H1 (cell line): ENCODE results near the gene ACTG2. TPM values are rescaled to one million over a fixed set of nuclear protein-coding genes. Genes with fewer than 3 reads are reported as not detected.

ENCODE experiments used
- CTCF ChIA-PET: fragments of 300-600 bp; sonication (Branson Sonifier 250); formaldehyde crosslinking; loops from one replicate; lab custom pipeline; 2021; ENCODE audit not compliant: partially characterized antibody; lab: Charles Lee
- POLR2A ChIA-PET: fragments of 300-600 bp; sonication (Branson Sonifier 250); formaldehyde crosslinking; loops from one replicate; lab custom pipeline; 2021; ENCODE audit warnings: inconsistent platforms; ENCODE audit not compliant: partially characterized antibody; lab: Charles Lee
- DNase-seq, 2 experiments: peaks; one replicate each; pipeline versions ENCODE4 v3.0.0 to v3.0.0-alpha.2; 2010 to 2022; ENCODE audit warnings: low spot score in 2 of 2, low read depth in 1 of 2, mixed read lengths in 1 of 2
- FAIRE-seq: peaks from 2 replicates; lab custom pipeline; 2011; peaks lifted over from hg19 to GRCh38; lab: Jason Lieb, UNC
- H2AFZ ChIP-seq: 2 replicates; pipeline ENCODE4 v1.8.1; 2012; ENCODE audit warnings: low read length, inconsistent platforms
- H2AK5ac ChIP-seq: 2 replicates; pipeline ENCODE4 v1.6.1; 2013; ENCODE audit warnings: low read depth, low read length
- H2BK120ac ChIP-seq: replicated peaks from 2 replicates; pipeline ENCODE3; 2013; ENCODE audit warnings: low read depth, low read length, inconsistent platforms
- H2BK12ac ChIP-seq: 2 replicates; pipeline ENCODE4 v1.6.1; 2013; ENCODE audit warnings: low read depth, low read length
- H2BK15ac ChIP-seq: 2 replicates; pipeline ENCODE4 v1.6.1; 2013; ENCODE audit warnings: low read length
- H2BK20ac ChIP-seq: 2 replicates; pipeline ENCODE4 v1.6.1; 2013; ENCODE audit warnings: low read length
- H2BK5ac ChIP-seq: 2 replicates; pipeline ENCODE4 v1.6.1; 2013; ENCODE audit warnings: low read depth, low read length
- H3K14ac ChIP-seq: 2 replicates; pipeline ENCODE4 v1.6.1; 2013; ENCODE audit warnings: inconsistent platforms; ENCODE audit not compliant: insufficient read length
- H3K18ac ChIP-seq: 2 replicates; pipeline ENCODE4 v1.6.1; 2013; ENCODE audit warnings: low read length; ENCODE audit errors: extremely low read depth
- H3K23ac ChIP-seq: 2 replicates; pipeline ENCODE4 v1.6.1; 2013; ENCODE audit warnings: inconsistent platforms; ENCODE audit not compliant: insufficient read length
- H3K23me2 ChIP-seq: 2 replicates; pipeline ENCODE4 v1.6.1; 2013; ENCODE audit warnings: low read depth, low read length
- H3K27ac ChIP-seq: 2 replicates; pipeline ENCODE4 v1.6.1; 2011; ENCODE audit warnings: low read depth, low read length, inconsistent platforms
- H3K27me3 ChIP-seq, 4 experiments: replicated peaks in 1 of 4; 1 replicate in 1 of 4; 2 replicates in 3 of 4; pipeline versions ENCODE4 v1.6.1 to v1.8.1; 2011 to 2013; ENCODE audit warnings: low read length in 3 of 4, mild to moderate bottlenecking in 3 of 4, inconsistent platforms in 2 of 4, mixed read lengths in 2 of 4, moderate library complexity in 1 of 4; ENCODE audit not compliant: control insufficient read depth in 3 of 4, insufficient read depth in 3 of 4; ENCODE audit errors: extremely low read depth in 1 of 4
- H3K36me3 ChIP-seq, 4 experiments: 2 replicates each; pipeline versions ENCODE4 v1.6.1 to v1.8.1; 2011 to 2013; ENCODE audit warnings: mild to moderate bottlenecking in 4 of 4, low read length in 3 of 4, moderate library complexity in 2 of 4, control low read depth in 1 of 4, inconsistent platforms in 1 of 4; ENCODE audit not compliant: insufficient read depth in 4 of 4, control insufficient read depth in 2 of 4
- H3K4ac ChIP-seq: replicated peaks from 2 replicates; pipeline ENCODE3; 2013; ENCODE audit warnings: low read length, low read depth, mixed read lengths, inconsistent platforms; ENCODE audit not compliant: insufficient read length
- H3K4me1 ChIP-seq, 4 experiments: replicated peaks in 1 of 4; 1 replicate in 1 of 4; 2 replicates in 3 of 4; pipeline versions ENCODE4 v1.6.1 to v1.8.1; 2011 to 2013; ENCODE audit warnings: low read length in 3 of 4, inconsistent platforms in 2 of 4, mixed read lengths in 1 of 4; ENCODE audit not compliant: insufficient read depth in 4 of 4, control insufficient read depth in 3 of 4
- H3K4me2 ChIP-seq, 2 experiments: 2 replicates each; pipeline versions ENCODE4 v1.6.1 to v1.8.1; 2011 to 2013; ENCODE audit warnings: low read depth in 2 of 2, low read length in 2 of 2, control low read depth in 1 of 2, inconsistent platforms in 1 of 2, mild to moderate bottlenecking in 1 of 2; ENCODE audit not compliant: insufficient read depth in 1 of 2
- H3K4me3 ChIP-seq, 4 experiments: fragments of 200-600, 300-600 bp in 1 of 4; sonication (generic), shearing (Covaris generic), sonication (Bioruptor Twin) in 1 of 4; 2 replicates each; pipeline versions ENCODE4 v1.5.1 to v1.8.1; 2011 to 2016; ENCODE audit warnings: low read length in 4 of 4, low read depth in 3 of 4, control low read depth in 2 of 4, inconsistent platforms in 2 of 4, mild to moderate bottlenecking in 2 of 4, mixed read lengths in 1 of 4, moderate library complexity in 1 of 4; ENCODE audit not compliant: insufficient read depth in 2 of 4; ENCODE audit errors: extremely low read depth in 1 of 4
- H3K56ac ChIP-seq: replicated peaks from 2 replicates; pipeline ENCODE3; 2013; ENCODE audit warnings: low read depth, mild to moderate bottlenecking, mixed read lengths, low read length, inconsistent platforms; ENCODE audit not compliant: insufficient read length
- H3K79me1 ChIP-seq: 2 replicates; pipeline ENCODE4 v1.6.1; 2013; ENCODE audit warnings: low read depth, low read length, control low read depth
- H3K79me2 ChIP-seq, 2 experiments: 2 replicates each; pipeline versions ENCODE4 v1.6.1 to v1.8.1; 2012 to 2013; ENCODE audit warnings: low read length in 2 of 2, mild to moderate bottlenecking in 2 of 2, inconsistent platforms in 1 of 2; ENCODE audit not compliant: insufficient read depth in 2 of 2, control insufficient read depth in 1 of 2
- H3K9ac ChIP-seq, 4 experiments: replicated peaks in 1 of 4; 1 replicate in 1 of 4; 2 replicates in 3 of 4; pipeline versions ENCODE4 v1.6.1 to v1.8.1; 2011 to 2013; ENCODE audit warnings: low read depth in 3 of 4, low read length in 3 of 4, control low read depth in 2 of 4, mild to moderate bottlenecking in 2 of 4, moderate library complexity in 2 of 4, inconsistent platforms in 1 of 4; ENCODE audit errors: extremely low read depth in 1 of 4
- H3K9me3 ChIP-seq, 2 experiments: 2 replicates each; pipeline versions ENCODE4 v1.6.1 to v1.8.1; 2012 to 2013; ENCODE audit warnings: mild to moderate bottlenecking in 2 of 2, moderate library complexity in 2 of 2, control low read depth in 1 of 2, inconsistent platforms in 1 of 2, low read depth in 1 of 2, low read length in 1 of 2, mixed read lengths in 1 of 2; ENCODE audit not compliant: insufficient read depth in 2 of 2
- H4K20me1 ChIP-seq, 2 experiments: replicated peaks in 1 of 2; 2 replicates each; pipeline versions ENCODE3 to v1.8.1; 2011 to 2013; ENCODE audit warnings: inconsistent platforms in 2 of 2, low read length in 2 of 2, mild to moderate bottlenecking in 1 of 2; ENCODE audit not compliant: insufficient read depth in 2 of 2, control insufficient read depth in 1 of 2
- H4K5ac ChIP-seq: 2 replicates; pipeline ENCODE4 v1.6.1; 2013; ENCODE audit warnings: low read length, low read depth, mixed read lengths, inconsistent platforms; ENCODE audit not compliant: insufficient read length
- H4K8ac ChIP-seq: 2 replicates; pipeline ENCODE4 v1.8.0; 2013; ENCODE audit warnings: mild to moderate bottlenecking, moderate library complexity, low read length, inconsistent platforms; ENCODE audit not compliant: insufficient read depth; ENCODE audit errors: extremely low read depth
- H4K91ac ChIP-seq: replicated peaks from 2 replicates; pipeline ENCODE3; 2013; ENCODE audit warnings: low read length, mixed read lengths, inconsistent platforms; ENCODE audit not compliant: insufficient read length
- ASH2L ChIP-seq: fragments of 200-600, 300-600 bp; sonication (generic); IDR thresholded peaks from one replicate; pipeline ENCODE4 v1.7.1; 2017; ENCODE audit warnings: low read length
- BACH1 ChIP-seq: IDR thresholded peaks from 2 replicates; pipeline ENCODE4 v1.6.1; 2012; ENCODE audit warnings: low read length, improper control_type of control experiment
- CEBPB ChIP-seq: IDR thresholded peaks from 2 replicates; pipeline ENCODE4 v1.6.1; 2012; ENCODE audit warnings: low read depth, low read length
- CREB1 ChIP-seq: IDR thresholded peaks from 2 replicates; pipeline ENCODE4 v1.6.1; 2012; ENCODE audit warnings: inconsistent platforms
- JUND ChIP-seq: IDR thresholded peaks from 2 replicates; pipeline ENCODE4 v1.6.1; 2011; ENCODE audit warnings: mild to moderate bottlenecking, improper control_type of control experiment, low read length
- NANOG ChIP-seq: IDR thresholded peaks from 2 replicates; pipeline ENCODE4 v1.6.1; 2011; ENCODE audit warnings: low read length, low read depth, mild to moderate bottlenecking, inconsistent platforms; ENCODE audit not compliant: insufficient read depth, poor library complexity, severe bottlenecking
- POLR2A ChIP-seq, 2 experiments: IDR thresholded peaks; 1 replicate in 1 of 2; 2 replicates in 1 of 2; pipeline ENCODE4 v1.6.1; 2011; ENCODE audit warnings: low read depth in 2 of 2, low read length in 2 of 2, mild to moderate bottlenecking in 2 of 2; ENCODE audit errors: control extremely low read depth in 1 of 2
- RBBP5 ChIP-seq: IDR thresholded peaks from 2 replicates; pipeline ENCODE4 v1.7.1; 2012; ENCODE audit warnings: low read depth, mild to moderate bottlenecking, inconsistent platforms, low read length, moderate library complexity, borderline replicate concordance
- RNF2 ChIP-seq: fragments of 200-900, 300-1000 bp; sonication (generic); IDR thresholded peaks from 2 replicates; pipeline ENCODE4 v1.7.1; 2016; ENCODE audit warnings: borderline replicate concordance, low read depth, mild to moderate bottlenecking, antibody characterized with exemption, low read length; ENCODE audit not compliant: poor library complexity, severe bottlenecking; ENCODE audit errors: missing control alignments
- YY1 ChIP-seq: IDR thresholded peaks from 2 replicates; pipeline ENCODE4 v1.6.1; 2011; ENCODE audit warnings: low read depth, mild to moderate bottlenecking, low read length
- WGBS, 2 experiments: shearing (Covaris generic) in 1 of 2; methylation state at CpG; one replicate each; pipeline versions ENCODE4 v1.1.6 to v1.1.7; 2013 to 2015; ENCODE audit warnings: low lambda C conversion rate in 2 of 2, mixed read lengths in 2 of 2, inconsistent platforms in 1 of 2, low coverage in 1 of 2, missing lambda C conversion rate in 1 of 2; ENCODE audit not compliant: insufficient replicate concordance in 2 of 2, insufficient coverage in 1 of 2, insufficient read length in 1 of 2; ENCODE audit errors: extremely low coverage in 1 of 2, missing lambda C conversion rate in 1 of 2; 5-methylcytosine and 5-hydroxymethylcytosine counted together
- polyA plus RNA-seq, 7 experiments: library from polyadenylated mRNA; depleted of rRNA in 3 of 7; stranded (reverse) in 5 of 7; unstranded in 2 of 7; fragments of >200 nt in 5 of 7; fragments of 200-250 nt in 2 of 7; gene quantifications; 1 replicate in 5 of 7; 2 replicates in 1 of 7; 4 replicates in 1 of 7; pipeline versions ENCODE4 v1.2.1 to v1.2.3, GENCODE V29; 2011 to 2013; ENCODE audit warnings: missing spikeins in 2 of 7, mixed read lengths in 2 of 7
- total RNA-seq: library from RNA; stranded (reverse); fragmentation: NEBNext Ultra II Directional; extraction: Animal tissue kit (Norgen Biotek cat#: 25700); gene quantifications from 2 replicates; pipeline ENCODE4 v1.2.1, GENCODE V29; 2021

The ACTG2 gene
- total and polyA plus RNA-seq, 2 of the 8 experiments (the other 6 are each of a cell fraction or from before 2014, with no cell fraction given) = 6.2 to 13.7 TPM

- no peak overlapping the region for H2AK5ac ChIP-seq
- H3K56ac ChIP-seq = no peak overlapping the region
- no peaks in the 10 kb centered on the region for H3K27me3 ChIP-seq
- no peak overlapping the region for H3K9ac ChIP-seq
- H4K5ac ChIP-seq = no peak overlapping the region
- H3K79me2 ChIP-seq = no peaks in the 10 kb centered on the region
- no peaks in the 10 kb centered on the region for H3K79me1 ChIP-seq
- H2BK120ac ChIP-seq = no peak overlapping the region
- H3K4me1 ChIP-seq = peaks cover 0 to 7% (median 4%) of the 10 kb centered on the region in 4 experiments; a peak in 4 of 7 replicates
- H3K27ac ChIP-seq = no peak overlapping the region
- no peaks in the 10 kb centered on the region for H3K9me3 ChIP-seq
- no peak overlapping the region for H4K91ac ChIP-seq
- H3K23me2 ChIP-seq = no peaks in the 10 kb centered on the region
- H2AFZ ChIP-seq = no peak overlapping the region
- TF ChIP-seq NANOG (no peak), ASH2L (no peak), CEBPB (no peak), YY1 (no peak), POLR2A (IDR thresholded peaks at IDR 0.05; ENCODE audit: control extremely low read depth in 1 of 2, low read depth in 2 of 2, low read length in 2 of 2) (no peak), CREB1 (no peak), JUND (no peak), BACH1 (no peak), RNF2 (no peak), RBBP5 (no peak)
- FAIRE-seq (no peak), DNase-seq (no peak)
- H2BK5ac ChIP-seq = no peak overlapping the region
- POLR2A ChIA-PET = interaction anchor here (0.9 kb wide), 1 partner anchor 36 kb away, joined by 4 read pairs; the partner anchor contains the start of gene DGUOK
- H3K4ac ChIP-seq = no peak overlapping the region
- CTCF ChIA-PET = interaction anchor here (0.7 to 2.6 kb wide), 6 partner anchors 10 to 29 kb away, joined by 3 to 9 read pairs (median 4); no protein-coding TSS in a partner anchor
- no peak overlapping the region for H3K4me3 ChIP-seq
- H3K23ac ChIP-seq = no peak overlapping the region
- H3K14ac ChIP-seq = no peak overlapping the region
- no peak overlapping the region for H2BK20ac ChIP-seq
- H4K8ac ChIP-seq = no peak overlapping the region
- H2BK15ac ChIP-seq = peak overlapping the region; percentile 61; the same call in 1 of the 2 replicates
- 89% methylated on average over 5 of the region's 5 CpGs; no CpG with 5 or more reads in 1 of the 2 experiments for WGBS, 2 experiments
- no peak overlapping the region for H3K18ac ChIP-seq
- no peak overlapping the region for H3K4me2 ChIP-seq
- no peak overlapping the region for H2BK12ac ChIP-seq
- no peaks in the 10 kb centered on the region for H4K20me1 ChIP-seq
- no peaks in the 10 kb centered on the region for H3K36me3 ChIP-seq
Observed at GRCh38 chr2:73891276-73891901, 1.4 kb upstream of the ACTG2 start.
